Measurements from ENCODE around the gene POMGNT1.
"Not testable (repeated sequence)": the region's sequence is repeated elsewhere in the genome, so short reads cannot be mapped to it uniquely, and the experiment has no call there.

The POMGNT1 gene

DNA sequence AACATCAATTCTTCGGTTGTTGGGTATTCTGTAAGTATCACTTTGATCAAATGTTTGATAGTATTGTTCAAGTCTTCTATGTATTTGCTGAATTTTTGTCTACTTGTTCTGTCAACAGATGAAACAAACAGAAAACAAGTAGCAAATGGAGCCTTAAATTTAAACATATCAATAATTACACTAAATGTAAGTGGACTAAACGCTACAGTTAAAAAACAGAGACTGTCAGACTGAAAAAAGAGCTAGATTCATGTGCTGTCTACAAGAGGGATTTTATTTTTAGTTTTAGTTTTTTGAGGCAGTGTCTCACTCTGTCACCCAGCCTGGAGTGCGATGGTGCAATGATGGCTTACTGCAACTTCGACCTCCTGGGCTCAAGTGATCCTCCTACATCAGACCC, 38.6 kb upstream of the POMGNT1 start:
- Histone ChIP-seq H3K4me1 (ENCODE audit: control insufficient read depth, insufficient read depth, low read length, poor library complexity, severe bottlenecking) (no peaks in the 10 kb centered on the region), H3K9me3 (ENCODE audit: control insufficient read depth, low read length) (peaks cover 13% of the 10 kb centered on the region), H3K36me3 (ENCODE audit: control insufficient read depth, insufficient read depth, low read length) (no peaks in the 10 kb centered on the region), H3K27ac (ENCODE audit: low read depth, low read length, severe bottlenecking) (no peak overlapping the region), H3K4me3 (ENCODE audit: extremely low read depth, insufficient read depth, low read length, poor library complexity, severe bottlenecking) (no peak overlapping the region)
- 88 to 93% methylated on average over 3 of the region's 4 CpGs for WGBS, 2 experiments (ENCODE audit: insufficient coverage in 2 of 2)

DNA sequence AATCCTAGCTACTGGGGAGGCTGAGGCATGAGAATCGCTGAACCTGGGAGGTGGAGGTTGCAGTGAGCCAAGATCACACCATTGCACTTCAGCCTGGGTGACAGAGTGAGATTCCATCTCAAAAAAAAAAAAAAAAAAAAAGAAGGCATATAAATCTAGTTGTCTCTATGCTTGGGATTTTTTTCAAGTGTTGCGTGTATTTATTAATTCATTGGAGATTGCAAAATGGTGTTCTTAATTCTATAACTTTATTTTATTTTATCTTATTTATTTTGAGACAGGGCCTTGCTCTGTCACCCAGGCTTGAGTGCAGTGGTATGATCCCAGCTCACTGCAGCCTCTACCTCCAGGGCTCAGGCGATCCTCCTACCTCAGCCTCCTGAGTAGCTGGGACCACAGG, 33.0 kb upstream of the POMGNT1 start:
- H3K4me1 ChIP-seq (ENCODE audit: control insufficient read depth, insufficient read depth, low read length, poor library complexity, severe bottlenecking); H3K36me3 ChIP-seq (ENCODE audit: control insufficient read depth, insufficient read depth, low read length); H3K9me3 ChIP-seq (ENCODE audit: control insufficient read depth, low read length); H3K4me3 ChIP-seq (ENCODE audit: extremely low read depth, insufficient read depth, low read length, poor library complexity, severe bottlenecking); H3K27ac ChIP-seq (ENCODE audit: low read depth, low read length, severe bottlenecking): not testable (repeated sequence)
- 100% methylated on average over 1 of the region's 3 CpGs for WGBS, 2 experiments (ENCODE audit: insufficient coverage in 2 of 2)

DNA sequence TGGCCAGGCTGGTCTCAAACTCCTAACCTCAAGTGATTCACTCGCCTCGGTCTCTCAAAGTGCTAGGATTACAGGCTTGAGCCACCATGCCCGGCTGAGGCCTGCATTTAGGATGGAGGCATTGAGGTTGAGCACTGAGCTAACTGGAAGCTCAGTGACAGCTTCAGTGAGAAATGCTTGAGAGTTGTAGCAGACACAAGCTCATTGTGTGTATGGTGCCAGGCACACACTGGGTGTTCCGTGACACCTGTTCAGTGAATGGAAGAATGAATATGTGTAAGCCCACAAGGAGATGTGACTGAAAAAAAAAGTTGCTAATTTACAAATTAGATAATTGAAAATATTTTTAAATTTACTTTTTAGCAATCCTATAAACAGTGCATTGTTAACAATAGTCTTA, 26.7 kb upstream of the POMGNT1 start:
- 89 to 92% methylated on average over 3 to 4 of the region's 4 CpGs for WGBS, 2 experiments (ENCODE audit: insufficient coverage in 2 of 2)
- Histone ChIP-seq H3K4me3 (ENCODE audit: extremely low read depth, insufficient read depth, low read length, poor library complexity, severe bottlenecking) (no peak overlapping the region), H3K9me3 (ENCODE audit: control insufficient read depth, low read length) (no peaks in the 10 kb centered on the region), H3K4me1 (ENCODE audit: control insufficient read depth, insufficient read depth, low read length, poor library complexity, severe bottlenecking) (peaks cover 11% of the 10 kb centered on the region), H3K27ac (ENCODE audit: low read depth, low read length, severe bottlenecking) (no peak overlapping the region), H3K36me3 (ENCODE audit: control insufficient read depth, insufficient read depth, low read length) (no peaks in the 10 kb centered on the region)

- H3K36me3 ChIP-seq (ENCODE audit: control insufficient read depth, insufficient read depth, low read length): no peaks in the 10 kb centered on the region
- peaks cover 11% of the 10 kb centered on the region for H3K4me1 ChIP-seq (ENCODE audit: control insufficient read depth, insufficient read depth, low read length, poor library complexity, severe bottlenecking)
- no peaks in the 10 kb centered on the region for H3K9me3 ChIP-seq (ENCODE audit: control insufficient read depth, low read length)
- no peak overlapping the region for H3K27ac ChIP-seq (ENCODE audit: low read depth, low read length, severe bottlenecking)
- 11 to 19% methylated on average over 5 of the region's 6 CpGs for WGBS, 2 experiments (ENCODE audit: insufficient coverage in 2 of 2)
- H3K4me3 ChIP-seq (ENCODE audit: extremely low read depth, insufficient read depth, low read length, poor library complexity, severe bottlenecking): no peak overlapping the region
Measured at GRCh38 chr1:46223472-46223943, 25.3 kb upstream of the POMGNT1 start.

DNA sequence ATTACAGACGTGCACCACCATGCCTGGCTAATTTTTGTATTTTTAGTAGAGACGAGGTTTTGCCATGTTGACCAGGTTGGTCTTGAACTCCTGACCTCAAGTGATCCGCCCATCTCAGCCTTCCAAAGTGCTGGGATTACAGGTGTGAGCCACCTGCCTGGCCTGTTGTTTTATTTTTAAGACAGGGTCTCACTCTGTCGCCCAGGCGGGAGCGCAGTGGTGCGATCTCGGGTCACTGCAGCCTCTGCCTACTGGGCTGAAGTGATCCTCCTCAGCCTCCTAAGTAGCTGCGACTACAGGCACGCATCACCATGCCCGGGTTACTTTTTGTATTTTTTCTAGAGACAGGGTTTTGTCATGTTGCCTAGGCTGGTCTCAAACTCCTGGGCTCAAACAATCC, 24.8 kb upstream of the POMGNT1 start:
- H3K9me3 ChIP-seq (ENCODE audit: control insufficient read depth, low read length); H3K36me3 ChIP-seq (ENCODE audit: control insufficient read depth, insufficient read depth, low read length); H3K27ac ChIP-seq (ENCODE audit: low read depth, low read length, severe bottlenecking); H3K4me3 ChIP-seq (ENCODE audit: extremely low read depth, insufficient read depth, low read length, poor library complexity, severe bottlenecking): not testable (repeated sequence)
- peaks cover 11% of the 10 kb centered on the region for H3K4me1 ChIP-seq (ENCODE audit: control insufficient read depth, insufficient read depth, low read length, poor library complexity, severe bottlenecking)
- 84 to 85% methylated on average over 5 to 11 of the region's 11 CpGs for WGBS, 2 experiments (ENCODE audit: insufficient coverage in 2 of 2)

GRCh38 chr1:46221749-46222148, 23.5 kb upstream of the POMGNT1 start:
- H3K4me1 ChIP-seq (ENCODE audit: control insufficient read depth, insufficient read depth, low read length, poor library complexity, severe bottlenecking): peaks cover 11% of the 10 kb centered on the region
- peak overlapping the region; percentile 73 for H3K27ac ChIP-seq (ENCODE audit: low read depth, low read length, severe bottlenecking)
- 5 to 8% methylated on average over 4 of the region's 4 CpGs for WGBS, 2 experiments (ENCODE audit: insufficient coverage in 2 of 2)
- H3K4me3 ChIP-seq (ENCODE audit: extremely low read depth, insufficient read depth, low read length, poor library complexity, severe bottlenecking): no peak overlapping the region
- no peaks in the 10 kb centered on the region for H3K36me3 ChIP-seq (ENCODE audit: control insufficient read depth, insufficient read depth, low read length)
- H3K9me3 ChIP-seq (ENCODE audit: control insufficient read depth, low read length): no peaks in the 10 kb centered on the region

DNA sequence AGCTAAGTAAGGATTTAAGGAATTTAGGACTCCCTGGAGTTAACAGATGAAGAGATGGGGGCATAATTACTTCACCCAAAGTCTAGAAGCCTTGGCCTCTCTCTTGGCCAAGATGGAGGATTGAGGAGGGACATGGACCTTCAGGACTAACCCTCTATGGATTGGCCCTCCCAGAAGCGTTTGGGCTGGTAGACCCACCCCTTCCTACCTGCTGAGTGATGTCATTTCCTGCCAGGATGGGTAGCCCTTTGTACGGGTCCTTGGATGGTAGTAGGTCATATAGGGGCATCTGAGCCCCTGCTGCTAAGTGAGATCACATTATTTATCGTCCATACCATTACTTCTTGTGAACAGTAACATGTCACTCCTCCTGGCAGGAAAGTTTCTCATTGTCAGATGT, 22.6 kb upstream of the POMGNT1 start:
- Histone ChIP-seq H3K4me1 (ENCODE audit: control insufficient read depth, insufficient read depth, low read length, poor library complexity, severe bottlenecking) (peaks cover 11% of the 10 kb centered on the region), H3K4me3 (ENCODE audit: extremely low read depth, insufficient read depth, low read length, poor library complexity, severe bottlenecking) (no peak overlapping the region), H3K36me3 (ENCODE audit: control insufficient read depth, insufficient read depth, low read length) (no peaks in the 10 kb centered on the region), H3K9me3 (ENCODE audit: control insufficient read depth, low read length) (no peaks in the 10 kb centered on the region), H3K27ac (ENCODE audit: low read depth, low read length, severe bottlenecking) (no peak overlapping the region)
- 89% methylated on average over 1 of the region's 3 CpGs; no CpG with 5 or more reads in 1 of the 2 experiments for WGBS, 2 experiments (ENCODE audit: insufficient coverage in 2 of 2)

DNA sequence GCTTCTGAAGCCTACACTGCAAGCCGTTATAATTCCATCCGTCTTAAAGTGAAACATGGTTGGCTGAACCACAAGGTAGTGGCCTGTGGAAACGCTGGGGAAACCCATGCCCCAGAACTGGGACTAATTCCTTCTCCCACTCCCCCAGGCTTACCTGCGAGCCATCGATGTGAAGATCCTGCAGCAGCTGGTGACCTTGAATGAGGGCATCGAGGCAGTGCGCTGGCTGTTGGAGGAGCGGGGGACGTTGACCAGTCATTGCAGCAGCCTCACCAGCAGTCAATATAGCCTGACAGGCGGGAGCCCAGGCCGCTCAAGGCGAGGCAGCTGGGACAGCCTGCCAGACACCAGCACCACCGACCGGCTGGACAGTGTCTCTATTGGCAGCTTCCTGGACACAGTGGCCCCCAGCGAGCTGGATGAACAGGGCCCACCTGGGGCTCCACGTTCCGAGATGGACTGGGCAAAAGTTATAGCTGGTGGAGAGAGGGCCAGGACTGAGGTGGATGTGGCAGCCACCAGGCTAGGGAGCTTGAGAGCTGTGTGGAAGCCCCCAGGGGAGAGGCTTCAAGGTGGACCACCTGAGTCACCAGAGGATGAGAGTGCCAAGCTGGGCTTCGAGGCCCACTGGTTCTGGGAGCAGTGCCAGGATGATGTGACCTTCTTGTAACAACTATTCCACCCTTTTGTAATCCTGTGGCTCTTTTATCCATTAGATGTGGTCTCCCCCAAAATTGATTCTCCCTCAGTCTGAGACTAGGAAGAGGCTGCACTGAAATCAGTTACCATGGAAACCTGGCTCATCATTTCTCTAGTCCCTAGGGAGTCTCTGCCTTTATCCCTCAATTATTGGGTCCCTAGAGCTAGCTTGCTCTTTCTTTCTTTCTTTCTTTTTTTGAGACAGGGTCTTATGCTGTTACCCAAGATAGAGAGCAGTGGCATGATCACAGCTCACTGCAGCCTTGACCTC, 21.6 kb upstream of the POMGNT1 start:
- Histone ChIP-seq H3K36me3 (ENCODE audit: control insufficient read depth, insufficient read depth, low read length) (no peaks in the 10 kb centered on the region), H3K4me3 (ENCODE audit: extremely low read depth, insufficient read depth, low read length, poor library complexity, severe bottlenecking) (no peak overlapping the region), H3K4me1 (ENCODE audit: control insufficient read depth, insufficient read depth, low read length, poor library complexity, severe bottlenecking) (peaks cover 11% of the 10 kb centered on the region), H3K9me3 (ENCODE audit: control insufficient read depth, low read length) (no peaks in the 10 kb centered on the region), H3K27ac (ENCODE audit: low read depth, low read length, severe bottlenecking) (no peak overlapping the region)
- 95 to 97% methylated on average over 17 of the region's 18 CpGs for WGBS, 2 experiments (ENCODE audit: insufficient coverage in 2 of 2)

GRCh38 chr1:46218443-46218842, 20.2 kb upstream of the POMGNT1 start:
- Histone ChIP-seq H3K36me3 (ENCODE audit: control insufficient read depth, insufficient read depth, low read length) (no peaks in the 10 kb centered on the region), H3K4me3 (ENCODE audit: extremely low read depth, insufficient read depth, low read length, poor library complexity, severe bottlenecking) (no peak overlapping the region), H3K9me3 (ENCODE audit: control insufficient read depth, low read length) (no peaks in the 10 kb centered on the region), H3K4me1 (ENCODE audit: control insufficient read depth, insufficient read depth, low read length, poor library complexity, severe bottlenecking) (peaks cover 11% of the 10 kb centered on the region), H3K27ac (ENCODE audit: low read depth, low read length, severe bottlenecking) (no peak overlapping the region)
- WGBS, 2 experiments (ENCODE audit: insufficient coverage in 2 of 2): 93 to 94% methylated on average over 8 of the region's 8 CpGs

GRCh38 chr1:46215504-46215903, 17.3 kb upstream of the POMGNT1 start:
- Histone ChIP-seq H3K27ac (ENCODE audit: low read depth, low read length, severe bottlenecking) (no peak overlapping the region), H3K4me1 (ENCODE audit: control insufficient read depth, insufficient read depth, low read length, poor library complexity, severe bottlenecking) (peaks cover 4% of the 10 kb centered on the region)

DNA sequence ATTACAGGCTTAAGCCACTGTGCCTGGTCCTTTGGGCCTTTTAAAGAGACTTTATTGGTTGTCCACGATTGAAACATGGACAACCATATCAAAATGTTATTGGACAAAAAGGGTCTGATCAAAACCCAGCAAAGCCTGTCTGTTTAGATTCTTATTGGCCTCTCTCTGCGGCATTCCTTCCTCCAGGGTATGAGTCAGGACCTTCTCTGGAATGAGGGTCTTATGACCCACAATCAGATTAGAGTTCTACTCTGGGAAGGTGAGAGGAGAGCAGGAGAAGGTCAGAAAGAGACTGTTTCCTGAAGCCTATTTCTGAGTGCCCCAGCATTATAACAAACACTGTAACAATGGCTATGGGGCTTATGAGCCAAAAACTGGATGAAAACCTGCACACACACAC, 12.8 kb upstream of the POMGNT1 start:
- peaks cover 8% of the 10 kb centered on the region for H3K4me1 ChIP-seq (ENCODE audit: control insufficient read depth, insufficient read depth, low read length, poor library complexity, severe bottlenecking)
- no peaks in the 10 kb centered on the region for H3K9me3 ChIP-seq (ENCODE audit: control insufficient read depth, low read length)
- WGBS, 2 experiments (ENCODE audit: insufficient coverage in 2 of 2): 86 to 94% methylated on average over 2 of the region's 2 CpGs
- H3K4me3 ChIP-seq (ENCODE audit: extremely low read depth, insufficient read depth, low read length, poor library complexity, severe bottlenecking): no peak overlapping the region
- peaks cover 3% of the 10 kb centered on the region for H3K36me3 ChIP-seq (ENCODE audit: control insufficient read depth, insufficient read depth, low read length)
- H3K27ac ChIP-seq (ENCODE audit: low read depth, low read length, severe bottlenecking): no peak overlapping the region

More at GRCh38 chr1:46215504-46215903, 17.3 kb upstream of the POMGNT1 start:
- Histone ChIP-seq H3K36me3 (ENCODE audit: control insufficient read depth, insufficient read depth, low read length) (no peaks in the 10 kb centered on the region), H3K9me3 (ENCODE audit: control insufficient read depth, low read length) (no peaks in the 10 kb centered on the region), H3K4me3 (ENCODE audit: extremely low read depth, insufficient read depth, low read length, poor library complexity, severe bottlenecking) (no peak overlapping the region)
